ENCODE data around the gene GNB4. TPM values are rescaled to one million over a fixed set of nuclear protein-coding genes. Genes with fewer than 3 reads are reported as not detected.

Gene GNB4
- total RNA-seq, 3 donors from 2014 or later (not counting 1 experiment from before 2014, with no cell fraction given) = 1.6 to 3.4 (median 2.9) TPM

DNA sequence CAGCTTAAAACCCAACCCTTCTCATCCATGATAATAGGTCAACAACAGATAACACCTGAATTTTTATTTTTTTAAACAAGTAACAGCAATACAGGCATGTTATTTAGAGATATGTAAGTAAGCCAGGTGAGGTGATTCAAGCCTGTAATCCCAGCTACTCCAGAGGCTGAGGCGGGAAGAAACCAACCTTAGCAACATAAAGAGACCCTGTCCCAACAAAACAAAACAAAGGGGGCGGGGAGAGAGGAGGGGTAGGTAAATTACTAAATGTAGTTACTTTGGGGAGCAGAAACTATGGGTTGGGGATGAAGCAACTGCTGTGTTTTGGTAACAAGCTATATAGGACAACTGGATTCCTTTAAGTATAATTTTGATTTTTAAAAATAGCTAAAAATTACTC is 47.0 kb downstream of the GNB4 start:
- DNase-seq (no peak), ATAC-seq (no peak)
- H3K4me3 ChIP-seq (ENCODE audit: low read length) = no peak overlapping the region
- WGBS (ENCODE audit: insufficient coverage) = no CpG with 5 or more reads among the region's 2 CpGs
- TF ChIP-seq, protein P1, sequence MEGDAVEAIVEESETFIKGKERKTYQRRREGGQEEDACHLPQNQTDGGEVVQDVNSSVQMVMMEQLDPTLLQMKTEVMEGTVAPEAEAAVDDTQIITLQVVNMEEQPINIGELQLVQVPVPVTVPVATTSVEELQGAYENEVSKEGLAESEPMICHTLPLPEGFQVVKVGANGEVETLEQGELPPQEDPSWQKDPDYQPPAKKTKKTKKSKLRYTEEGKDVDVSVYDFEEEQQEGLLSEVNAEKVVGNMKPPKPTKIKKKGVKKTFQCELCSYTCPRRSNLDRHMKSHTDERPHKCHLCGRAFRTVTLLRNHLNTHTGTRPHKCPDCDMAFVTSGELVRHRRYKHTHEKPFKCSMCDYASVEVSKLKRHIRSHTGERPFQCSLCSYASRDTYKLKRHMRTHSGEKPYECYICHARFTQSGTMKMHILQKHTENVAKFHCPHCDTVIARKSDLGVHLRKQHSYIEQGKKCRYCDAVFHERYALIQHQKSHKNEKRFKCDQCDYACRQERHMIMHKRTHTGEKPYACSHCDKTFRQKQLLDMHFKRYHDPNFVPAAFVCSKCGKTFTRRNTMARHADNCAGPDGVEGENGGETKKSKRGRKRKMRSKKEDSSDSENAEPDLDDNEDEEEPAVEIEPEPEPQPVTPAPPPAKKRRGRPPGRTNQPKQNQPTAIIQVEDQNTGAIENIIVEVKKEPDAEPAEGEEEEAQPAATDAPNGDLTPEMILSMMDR (IDR thresholded peaks at IDR 0.05) = no peak
- peaks cover 5% of the 10 kb centered on the region for H3K36me3 ChIP-seq (ENCODE audit: control insufficient read depth, insufficient read depth, low read length)
- Mint-ChIP-seq H3K36me3 (no peaks in the 10 kb centered on the region), H3K9me3 (no peaks in the 10 kb centered on the region), H3K4me1 (no peaks in the 10 kb centered on the region), H3K27me3 (ENCODE audit: low read depth in 2 of 2) (no peaks in the 10 kb centered on the region), H3K4me3 (no peak overlapping the region), H3K27ac (no peak overlapping the region)
- no peaks in the 10 kb centered on the region for H3K4me1 ChIP-seq (ENCODE audit: control insufficient read depth, insufficient read depth, low read length)
- H3K27me3 ChIP-seq (ENCODE audit: control insufficient read depth, insufficient read depth, low read length) = no peaks in the 10 kb centered on the region
- no peak overlapping the region for H3K27ac ChIP-seq (ENCODE audit: low read length)
- no peaks in the 10 kb centered on the region for H3K9me3 ChIP-seq (ENCODE audit: control insufficient read depth, insufficient read depth, low read length)
- intact Hi-C loops (cut with micrococcal nuclease) = no loop called here

DNA sequence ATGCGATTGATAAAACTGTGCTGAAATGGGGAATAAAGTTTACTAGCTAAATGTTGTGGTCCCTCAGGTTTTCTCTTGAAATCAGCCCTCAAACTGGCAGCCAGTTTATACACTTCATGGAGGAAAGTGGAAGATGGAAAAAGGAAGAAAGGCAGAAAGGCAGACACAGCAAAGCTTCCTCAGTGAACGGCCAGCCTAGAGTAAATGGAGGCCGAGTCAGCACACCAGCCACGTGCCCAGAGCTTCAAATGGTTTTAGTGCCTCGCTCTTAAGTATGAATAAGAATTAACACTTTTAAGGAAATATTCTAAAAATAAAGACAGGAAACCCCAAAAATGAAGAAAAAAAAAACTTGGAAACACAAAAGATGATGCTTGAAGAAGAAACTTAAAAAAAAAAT is 48.3 kb downstream of the GNB4 start:
- no peaks in the 10 kb centered on the region for H3K36me3 Mint-ChIP-seq
- 95% methylated on average over 3 of the region's 5 CpGs for WGBS (ENCODE audit: insufficient coverage)
- no peak overlapping the region for H3K4me3 ChIP-seq (ENCODE audit: low read length)
- H3K4me1 Mint-ChIP-seq = no peaks in the 10 kb centered on the region
- H3K36me3 ChIP-seq (ENCODE audit: control insufficient read depth, insufficient read depth, low read length) = peaks cover 7% of the 10 kb centered on the region
- ATAC-seq (no peak), DNase-seq (no peak)
- no peaks in the 10 kb centered on the region for H3K4me1 ChIP-seq (ENCODE audit: control insufficient read depth, insufficient read depth, low read length)
- H3K27ac ChIP-seq (ENCODE audit: low read length) = no peak overlapping the region
- no peaks in the 10 kb centered on the region for H3K9me3 ChIP-seq (ENCODE audit: control insufficient read depth, insufficient read depth, low read length)
- H3K27ac Mint-ChIP-seq = no peak overlapping the region
- no peaks in the 10 kb centered on the region for H3K27me3 Mint-ChIP-seq (ENCODE audit: low read depth in 2 of 2)
- no peaks in the 10 kb centered on the region for H3K27me3 ChIP-seq (ENCODE audit: control insufficient read depth, insufficient read depth, low read length)
- no peaks in the 10 kb centered on the region for H3K9me3 Mint-ChIP-seq
- no peak overlapping the region for H3K4me3 Mint-ChIP-seq
- TF ChIP-seq, protein P1 (IDR thresholded peaks at IDR 0.05) = no peak
- intact Hi-C loops (cut with micrococcal nuclease) = no loop called here

DNA sequence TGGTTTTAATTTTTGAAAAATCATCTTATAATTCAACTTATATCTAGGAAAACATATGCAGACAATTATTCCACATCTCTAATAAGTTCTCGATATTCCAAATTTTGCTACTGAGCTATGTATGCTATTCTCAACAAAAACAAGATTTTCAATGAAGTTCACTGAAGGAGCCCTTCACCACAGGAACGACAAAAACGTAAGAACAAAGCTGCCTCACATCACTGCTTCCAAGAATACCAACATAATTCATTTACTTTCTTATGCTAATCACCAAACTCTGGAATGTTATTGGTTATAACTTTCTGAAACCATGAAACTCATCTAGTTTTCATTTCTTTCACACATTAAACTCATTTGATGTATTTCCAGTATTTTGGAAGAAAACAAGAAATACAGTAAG is 49.7 kb downstream of the GNB4 start:
- DNase-seq (no peak), ATAC-seq (no peak)
- no peak overlapping the region for H3K4me3 ChIP-seq (ENCODE audit: low read length)
- WGBS (ENCODE audit: insufficient coverage) = 97% methylated on average over 3 of the region's 3 CpGs
- H3K4me1 ChIP-seq (ENCODE audit: control insufficient read depth, insufficient read depth, low read length) = no peaks in the 10 kb centered on the region
- no peaks in the 10 kb centered on the region for H3K27me3 ChIP-seq (ENCODE audit: control insufficient read depth, insufficient read depth, low read length)
- H3K9me3 ChIP-seq (ENCODE audit: control insufficient read depth, insufficient read depth, low read length) = no peaks in the 10 kb centered on the region
- Mint-ChIP-seq H3K4me1 (no peaks in the 10 kb centered on the region), H3K27me3 (ENCODE audit: low read depth in 2 of 2) (no peaks in the 10 kb centered on the region), H3K36me3 (no peaks in the 10 kb centered on the region), H3K4me3 (no peak overlapping the region), H3K27ac (no peak overlapping the region), H3K9me3 (no peaks in the 10 kb centered on the region)
- no peak overlapping the region for H3K27ac ChIP-seq (ENCODE audit: low read length)
- peaks cover 13% of the 10 kb centered on the region for H3K36me3 ChIP-seq (ENCODE audit: control insufficient read depth, insufficient read depth, low read length)
- intact Hi-C loops (cut with micrococcal nuclease) = no loop called here
- TF ChIP-seq, protein P1 (IDR thresholded peaks at IDR 0.05) = no peak

DNA sequence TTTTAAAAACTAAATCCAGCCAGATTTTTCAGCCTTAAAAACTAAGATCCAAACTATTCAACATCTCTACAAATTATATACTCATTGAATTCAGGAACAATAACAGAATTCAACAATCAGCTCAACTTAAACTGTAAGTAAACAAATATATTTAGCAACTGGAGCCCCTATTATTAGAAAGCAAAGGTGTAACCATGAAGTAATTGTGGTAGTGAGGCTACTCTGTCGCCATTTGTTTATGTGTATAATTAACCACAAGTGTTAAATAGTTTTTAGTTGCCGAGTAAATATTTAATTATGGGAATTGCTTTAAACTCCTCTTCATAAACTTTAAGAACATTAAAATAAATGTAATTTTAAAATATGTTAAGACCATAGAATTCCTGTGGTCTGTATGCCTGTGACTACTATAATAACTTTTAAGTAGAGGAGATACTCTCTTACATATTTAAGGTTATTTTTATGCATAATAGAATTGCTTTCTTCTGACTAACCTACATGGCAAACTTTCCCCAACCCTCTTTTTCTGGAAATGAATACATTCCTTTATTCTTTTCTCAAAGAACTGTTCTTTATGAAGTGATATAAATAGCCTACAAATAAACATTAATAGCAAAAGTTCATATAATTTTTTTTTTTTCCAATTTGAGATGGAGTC is 52.6 kb downstream of the GNB4 start:
- DNase-seq (no peak), ATAC-seq (no peak)
- Mint-ChIP-seq H3K9me3 (no peaks in the 10 kb centered on the region), H3K4me1 (no peaks in the 10 kb centered on the region), H3K4me3 (no peak overlapping the region), H3K27me3 (ENCODE audit: low read depth in 2 of 2) (no peaks in the 10 kb centered on the region), H3K27ac (no peak overlapping the region), H3K36me3 (no peaks in the 10 kb centered on the region)
- no CpG with 5 or more reads among the region's 2 CpGs for WGBS (ENCODE audit: insufficient coverage)
- no peaks in the 10 kb centered on the region for H3K9me3 ChIP-seq (ENCODE audit: control insufficient read depth, insufficient read depth, low read length)
- intact Hi-C loops (cut with micrococcal nuclease) = no loop called here
- H3K27ac ChIP-seq (ENCODE audit: low read length) = no peak overlapping the region
- H3K36me3 ChIP-seq (ENCODE audit: control insufficient read depth, insufficient read depth, low read length) = peaks cover 33% of the 10 kb centered on the region
- TF ChIP-seq, protein P1 (IDR thresholded peaks at IDR 0.05) = no peak
- no peaks in the 10 kb centered on the region for H3K27me3 ChIP-seq (ENCODE audit: control insufficient read depth, insufficient read depth, low read length)
- no peaks in the 10 kb centered on the region for H3K4me1 ChIP-seq (ENCODE audit: control insufficient read depth, insufficient read depth, low read length)
- H3K4me3 ChIP-seq (ENCODE audit: low read length) = no peak overlapping the region

All from natural killer cell (primary cell).